Lower leg skin (tissue), 4 donors: ENCODE data around the gene TADA2A. TPM values are rescaled to one million over a fixed set of nuclear protein-coding genes. Genes with fewer than 3 reads are reported as not detected.
"Not testable (repeated sequence)": the region's sequence is repeated elsewhere in the genome, so short reads cannot be mapped to it uniquely, and the experiment has no call there.

ENCODE experiments used
- DNase-seq, 2 donors: peaks; one replicate each; pipeline ENCODE4 v3.0.0-alpha.2; 2019; ENCODE audit warnings: low spot score in 2 of 2
- H3K4me3 ChIP-seq: fragments of 200-600 bp; sonication (generic); 2 replicates; pipeline ENCODE4 v1.5.1; 2017; ENCODE audit warnings: mild to moderate bottlenecking, low read depth; ENCODE audit not compliant: poor library complexity, severe bottlenecking
- CTCF ChIP-seq, 3 donors: fragments of 450-650 bp; IDR thresholded peaks; one replicate each; pipeline ENCODE4 v1.5.1; 2016; ENCODE audit warnings: antibody characterized with exemption in 3 of 3, mild to moderate bottlenecking in 3 of 3, moderate library complexity in 2 of 3
- POLR2A ChIP-seq, 2 donors: fragments of 450-650 bp; IDR thresholded peaks; one replicate each; pipeline ENCODE4 v1.6.1; 2016 to 2017; ENCODE audit warnings: antibody characterized with exemption in 2 of 2, mild to moderate bottlenecking in 1 of 2, moderate library complexity in 1 of 2
- WGBS, 2 donors: methylation state at CpG; one replicate each; pipeline ENCODE4 v1.1.5; 2018; 5-methylcytosine and 5-hydroxymethylcytosine counted together
- intact Hi-C: fragments of 100-400 bp; cut with DNase I; formaldehyde crosslinking; loops from one replicate; pipeline ENCODE4 v1.15.0; 2023; ENCODE audit warnings: low total_unique reads
- total RNA-seq, 4 donors: library from RNA; depleted of rRNA; stranded (reverse); fragments of >200 nt; gene quantifications; one replicate each; pipeline ENCODE4 v1.1.0, GENCODE V29; 2016

The TADA2A gene
- total RNA-seq, 4 donors from 2014 or later, result 10.2 to 17.4 (median 14.4) TPM

- no peak overlapping the region for H3K4me3 ChIP-seq
- WGBS, 2 donors, result 68 to 83% methylated on average over 4 of the region's 4 CpGs
- TF ChIP-seq CTCF (IDR thresholded peaks at IDR 0.05) (no peak), POLR2A (IDR thresholded peaks at IDR 0.05) (no peak)
- DNase-seq, result no peak
- intact Hi-C loops, result no loop called here
Observed at GRCh38 chr17:37446027-37446426, 39.3 kb downstream of the TADA2A start.

GRCh38 chr17:37447641-37448040, 41.0 kb downstream of the TADA2A start:
- no peak overlapping the region for H3K4me3 ChIP-seq
- 80 to 84% methylated on average over 1 of the region's 1 CpG for WGBS, 2 donors
- DNase-seq, result no peak
- intact Hi-C loops, result no loop called here
- TF ChIP-seq POLR2A (IDR thresholded peaks at IDR 0.05), result no peak
- TF ChIP-seq CTCF (IDR thresholded peaks at IDR 0.05), result no peak

GRCh38 chr17:37450112-37450511, 43.4 kb downstream of the TADA2A start:
- TF ChIP-seq CTCF (IDR thresholded peaks at IDR 0.05), result no peak
- no peak for TF ChIP-seq POLR2A (IDR thresholded peaks at IDR 0.05)
- intact Hi-C loops, result no loop called here
- no peak overlapping the region for H3K4me3 ChIP-seq
- peak in 1 of 2 donors; percentile 52 for DNase-seq
- 60% methylated on average over 6 of the region's 6 CpGs for WGBS, 2 donors

- intact Hi-C loops, DNase-seq, H3K4me3 ChIP-seq: not testable (repeated sequence)
- 77 to 96% methylated on average over 3 of the region's 3 CpGs for WGBS, 2 donors
Observed at GRCh38 chr17:37457801-37458200, 51.1 kb downstream of the TADA2A start.

GRCh38 chr17:37458805-37459204, 52.1 kb downstream of the TADA2A start:
- TF ChIP-seq CTCF (IDR thresholded peaks at IDR 0.05), result no peak
- no peak for TF ChIP-seq POLR2A (IDR thresholded peaks at IDR 0.05)
- H3K4me3 ChIP-seq, result no peak overlapping the region
- DNase-seq, result no peak
- WGBS, 2 donors, result 93 to 94% methylated on average over 3 of the region's 3 CpGs
- intact Hi-C loops, result no loop called here

- intact Hi-C loops, result no loop called here
- H3K4me3 ChIP-seq, result no peak overlapping the region
- DNase-seq, result no peak
- 68 to 77% methylated on average over 3 of the region's 3 CpGs for WGBS, 2 donors
- TF ChIP-seq CTCF (IDR thresholded peaks at IDR 0.05), result no peak
- TF ChIP-seq POLR2A (IDR thresholded peaks at IDR 0.05), result no peak
Observed at GRCh38 chr17:37461668-37462067, 55.0 kb downstream of the TADA2A start.
